GM12891 (cell line): Measurements from ENCODE around the gene IL3RA.
"Not testable (repeated sequence)": the region's sequence is repeated elsewhere in the genome, so short reads cannot be mapped to it uniquely, and the experiment has no call there.

Experiments used
- DNase-seq: peaks from one replicate; pipeline ENCODE4 v3.0.0; 2011; ENCODE audit warnings: low spot score; ENCODE audit not compliant: insufficient read length
- FAIRE-seq: peaks from 2 replicates; lab custom pipeline; 2011; peaks lifted over from hg19 to GRCh38; lab: Jason Lieb, UNC
- PAX5 ChIP-seq: IDR thresholded peaks from 2 replicates; pipeline ENCODE4 v1.6.1; 2011; ENCODE audit warnings: low read length, moderate library complexity, mild to moderate bottlenecking; ENCODE audit not compliant: insufficient read depth, severe bottlenecking
- POLR2A ChIP-seq: IDR thresholded peaks from 2 replicates; pipeline ENCODE4 v1.6.1; 2011; ENCODE audit warnings: low read depth, low read length, control low read depth
- POLR2AphosphoS5 ChIP-seq: IDR thresholded peaks from 2 replicates; pipeline ENCODE4 v1.6.1; 2011; ENCODE audit warnings: low read depth, low read length, control low read depth
- POU2F2 ChIP-seq: IDR thresholded peaks from 2 replicates; pipeline ENCODE4 v1.6.1; 2011; ENCODE audit warnings: low read depth, mild to moderate bottlenecking, control low read depth, low read length, moderate library complexity
- SPI1 ChIP-seq: IDR thresholded peaks from 2 replicates; pipeline ENCODE4 v1.6.1; 2011; ENCODE audit warnings: low read depth, low read length, control low read depth
- TAF1 ChIP-seq: IDR thresholded peaks from 2 replicates; pipeline ENCODE4 v1.6.1; 2011; ENCODE audit warnings: low read depth, low read length, control low read depth

The IL3RA gene

GRCh38 chrX:1307626-1308340 lies 28.8 kb upstream of the IL3RA start:
- DNase-seq (no peak), FAIRE-seq (no peak)
- TF ChIP-seq SPI1 (no peak), POU2F2 (no peak), TAF1 (no peak), POLR2AphosphoS5 (no peak), POLR2A (no peak)

GRCh38 chrX:1308476-1308875 lies 28.1 kb upstream of the IL3RA start:
- no peak for TF ChIP-seq TAF1
- TF ChIP-seq POLR2A = no peak
- no peak for TF ChIP-seq PAX5
- no peak for TF ChIP-seq SPI1
- TF ChIP-seq POU2F2 = no peak
- no peak for TF ChIP-seq POLR2AphosphoS5
- DNase-seq = no peak
- FAIRE-seq = no peak

- not testable (repeated sequence) for FAIRE-seq, DNase-seq
These were observed 27.7 kb upstream of the IL3RA start for GRCh38 chrX:1308917-1309316.

GRCh38 chrX:1313788-1314187 lies 22.8 kb upstream of the IL3RA start:
- DNase-seq (no peak), FAIRE-seq (no peak)
- TF ChIP-seq TAF1 (no peak), PAX5 (no peak), POLR2AphosphoS5 (no peak), POLR2A (no peak), POU2F2 (no peak), SPI1 (no peak)

GRCh38 chrX:1316527-1316926 lies 20.1 kb upstream of the IL3RA start:
- DNase-seq (no peak), FAIRE-seq (no peak)

GRCh38 chrX:1321674-1322073 lies 14.9 kb upstream of the IL3RA start:
- FAIRE-seq = no peak
- TF ChIP-seq TAF1 = no peak
- DNase-seq = no peak

More at GRCh38 chrX:1316527-1316926, 20.1 kb upstream of the IL3RA start:
- TF ChIP-seq POU2F2 (no peak), TAF1 (no peak), SPI1 (no peak), POLR2AphosphoS5 (no peak), PAX5 (no peak), POLR2A (no peak)

- TF ChIP-seq SPI1 = no peak
- no peak for FAIRE-seq
These were observed 14.2 kb upstream of the IL3RA start for GRCh38 chrX:1322393-1322792.

GRCh38 chrX:1323315-1323714 lies 13.3 kb upstream of the IL3RA start:
- DNase-seq (peak; percentile 57), FAIRE-seq (peak; percentile 93)
- TF ChIP-seq POLR2AphosphoS5 (no peak), SPI1 (peak; percentile 73), TAF1 (no peak), POLR2A (no peak), PAX5 (no peak), POU2F2 (no peak)

More at GRCh38 chrX:1322393-1322792, 14.2 kb upstream of the IL3RA start:
- DNase-seq = no peak

- DNase-seq = no peak
- TF ChIP-seq TAF1 = no peak
- TF ChIP-seq POU2F2 = no peak
- peak; percentile 28 for FAIRE-seq
These were observed 11.0 kb upstream of the IL3RA start for GRCh38 chrX:1325515-1326116.

GRCh38 chrX:1327651-1328304 lies 8.8 kb upstream of the IL3RA start:
- TF ChIP-seq POU2F2 = 0 out of 2 replicates have a peak, but pooled peaks have one; percentile 26
- TF ChIP-seq TAF1 = no peak
- 0 out of 2 replicates have a peak, but pooled peaks have one; percentile 6 for TF ChIP-seq SPI1
- DNase-seq = no peak
- peak; percentile 45 for FAIRE-seq

GRCh38 chrX:1330605-1331004 lies 6.0 kb upstream of the IL3RA start:
- DNase-seq (no peak), FAIRE-seq (peak; percentile 67)
- TF ChIP-seq POLR2A (no peak), POU2F2 (no peak), POLR2AphosphoS5 (no peak), SPI1 (peak; percentile 89), PAX5 (no peak), TAF1 (no peak)

- DNase-seq = not testable (repeated sequence)
These were observed 4.2 kb upstream of the IL3RA start for GRCh38 chrX:1332433-1332832.

More at GRCh38 chrX:1332433-1332832, 4.2 kb upstream of the IL3RA start:
- not testable (repeated sequence) for FAIRE-seq
